Fibroblast of skin of back (primary cell): ENCODE results near the gene FLVCR2.
"Not testable (repeated sequence)": the region's sequence is repeated elsewhere in the genome, so short reads cannot be mapped to it uniquely, and the experiment has no call there.

Experiments used
- DNase-seq: peaks from one replicate; pipeline ENCODE4 v3.0.0-alpha.2; 2013

The FLVCR2 gene

GRCh38 chr14:75662966-75663365 is 84.5 kb downstream of the FLVCR2 start:
- DNase-seq: no peak

- no peak for DNase-seq
Observed at GRCh38 chr14:75667099-75667765, 88.8 kb downstream of the FLVCR2 start.

- DNase-seq: no peak
Observed at GRCh38 chr14:75672605-75673192, 94.3 kb downstream of the FLVCR2 start.

- no peak for DNase-seq
Observed at GRCh38 chr14:75673345-75674035, 95.1 kb downstream of the FLVCR2 start.

DNA sequence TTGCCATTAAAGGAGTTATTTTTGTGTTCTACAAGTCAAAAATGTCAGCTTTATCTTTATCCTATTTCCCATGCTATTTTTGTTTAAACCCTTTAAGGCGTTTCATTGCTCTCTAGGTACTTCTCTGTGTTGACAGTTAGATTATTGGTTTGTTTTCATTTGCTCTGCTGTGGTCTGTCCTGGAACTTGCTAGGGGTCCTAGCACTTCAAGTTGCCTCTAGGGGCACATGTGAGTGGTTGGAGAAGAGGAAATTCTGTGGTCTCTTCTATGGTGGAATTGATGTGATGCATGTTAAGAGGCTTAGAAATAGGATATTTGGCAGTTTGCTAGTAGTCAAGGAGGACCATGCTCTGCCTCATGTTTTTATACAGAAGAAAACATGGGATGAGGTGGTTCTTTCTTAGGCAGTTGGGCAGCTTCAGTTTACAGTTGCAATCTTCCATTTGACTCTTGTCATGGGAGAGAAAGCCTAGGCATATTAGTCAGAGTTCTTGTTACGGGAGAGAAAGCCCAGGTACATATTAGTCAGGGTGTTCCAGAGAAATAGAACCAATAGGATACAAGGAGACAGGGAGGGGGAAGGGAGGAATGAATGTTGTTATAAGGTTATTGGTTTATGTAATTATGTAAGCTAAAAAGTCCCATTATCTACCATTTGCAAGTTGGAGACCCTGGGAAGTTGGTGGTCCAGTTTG is 97.0 kb downstream of the FLVCR2 start:
- peak; percentile 9 for DNase-seq

DNA sequence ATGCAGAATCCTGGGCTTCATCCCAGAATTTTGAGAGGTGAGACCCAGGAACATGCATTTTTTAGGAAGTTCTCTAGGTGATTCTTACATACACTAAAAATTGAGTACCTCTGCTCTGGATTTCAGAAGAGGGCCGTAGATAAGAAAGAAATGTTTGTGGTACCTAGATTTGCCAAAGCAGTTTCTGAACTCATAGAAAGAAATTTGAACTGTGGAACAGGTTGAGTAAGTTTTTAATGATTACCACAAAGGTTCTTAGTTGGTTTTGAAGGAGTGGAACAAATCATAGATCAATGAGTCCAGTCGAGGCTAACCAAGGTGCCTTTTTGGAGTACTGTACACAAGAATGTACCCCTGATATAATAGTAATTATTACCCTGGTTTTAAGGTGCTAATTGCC is 107.5 kb downstream of the FLVCR2 start:
- no peak for DNase-seq

DNA sequence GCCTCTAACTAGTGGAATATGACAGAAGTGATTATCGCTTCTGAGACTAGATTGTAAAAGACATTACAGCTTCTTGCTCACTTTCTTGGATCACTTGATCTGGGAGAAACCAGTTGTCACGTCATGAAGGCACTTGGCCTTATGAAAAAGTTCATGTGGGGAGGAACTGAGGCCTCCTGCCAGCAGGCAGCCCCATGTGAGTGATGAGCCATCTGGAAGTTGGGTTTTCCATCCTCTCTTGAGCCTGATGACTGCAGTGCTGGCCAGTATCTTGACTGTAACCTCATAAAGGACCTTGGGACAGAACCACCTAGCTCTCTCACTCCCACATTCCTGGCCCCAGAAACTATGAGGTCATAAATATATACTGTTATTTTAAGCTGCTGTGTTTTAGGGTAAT is 110.6 kb downstream of the FLVCR2 start:
- no peak for DNase-seq

GRCh38 chr14:75690010-75690409 is 111.6 kb downstream of the FLVCR2 start:
- no peak for DNase-seq

- not testable (repeated sequence) for DNase-seq
Observed at GRCh38 chr14:75695025-75695424, 116.6 kb downstream of the FLVCR2 start.

DNA sequence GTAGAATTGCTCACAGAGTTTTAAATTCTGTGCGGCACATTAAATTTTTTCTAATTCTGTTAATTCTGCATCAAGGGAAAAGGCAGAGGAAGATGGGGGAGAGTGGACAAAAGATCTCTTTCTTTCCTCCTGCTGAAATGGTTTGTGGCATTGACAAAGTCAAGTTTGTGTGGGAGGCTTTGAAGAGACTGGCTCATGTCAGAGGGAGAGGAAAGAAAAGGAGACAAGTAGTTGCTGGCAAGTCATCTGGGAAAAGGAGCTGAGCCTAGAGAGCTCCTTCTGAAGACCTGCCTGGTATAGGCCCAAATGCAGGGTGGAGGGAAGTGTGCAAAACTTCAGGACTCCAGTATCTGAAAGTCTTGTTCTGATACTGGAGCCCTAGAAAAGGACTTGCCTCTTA is 119.0 kb downstream of the FLVCR2 start:
- no peak for DNase-seq
